DLD1 (cell line): ENCODE results near the gene KDM6B.
"Not testable (repeated sequence)": the region's sequence is repeated elsewhere in the genome, so short reads cannot be mapped to it uniquely, and the experiment has no call there.

Source experiments
- in situ Hi-C: cut with HindIII; loops from 2 replicates; pipeline ENCODE4 v1.10.0; 2017; ENCODE audit warnings: low sequenced_read_pairs

KDM6B gene

GRCh38 chr17:7851438-7852261, 17.6 kb downstream of the KDM6B start:
- in situ Hi-C loops, result no loop called here

- in situ Hi-C loops, result no loop called here
Measured at GRCh38 chr17:7852262-7852670, 18.2 kb downstream of the KDM6B start.

GRCh38 chr17:7852919-7853690, 19.1 kb downstream of the KDM6B start:
- in situ Hi-C loops, result no loop called here

- in situ Hi-C loops, result no loop called here
Measured at GRCh38 chr17:7853691-7854038, 19.6 kb downstream of the KDM6B start.

- in situ Hi-C loops, result no loop called here
Measured at GRCh38 chr17:7854078-7854777, 20.2 kb downstream of the KDM6B start.

GRCh38 chr17:7854851-7855659, 21.0 kb downstream of the KDM6B start, which contains the start of gene TMEM88:
TSS of gene TMEM88 (plus strand) at chr17:7855066. CDS start at chr17:7855075, 9 bp downstream.
- in situ Hi-C loops, result no loop called here

GRCh38 chr17:7855660-7856010, 21.6 kb downstream of the KDM6B start:
- in situ Hi-C loops, result no loop called here

- in situ Hi-C loops, result no loop called here
Measured at GRCh38 chr17:7856011-7856810, 22.2 kb downstream of the KDM6B start.

- in situ Hi-C loops, result no loop called here
Measured at GRCh38 chr17:7856811-7857712, 23.0 kb downstream of the KDM6B start, which contains the start of gene NAA38. TSS of gene NAA38 (minus strand) at chr17:7857559. CDS start at chr17:7857463, 96 bp downstream.

- in situ Hi-C loops, result no loop called here
Measured at GRCh38 chr17:7857713-7858521, 23.9 kb downstream of the KDM6B start, which contains the start of gene CYB5D1. TSS of gene CYB5D1 (plus strand) at chr17:7858003. CDS start at chr17:7858135, 132 bp downstream.

GRCh38 chr17:7858522-7858810, 24.4 kb downstream of the KDM6B start:
- in situ Hi-C loops, result no loop called here

- in situ Hi-C loops, result no loop called here
Measured at GRCh38 chr17:7859028-7859427, 25.0 kb downstream of the KDM6B start.

- in situ Hi-C loops, result no loop called here
Measured at GRCh38 chr17:7862692-7863437, 28.8 kb downstream of the KDM6B start.

- in situ Hi-C loops, result not testable (repeated sequence)
Measured at GRCh38 chr17:7864384-7864783, 30.4 kb downstream of the KDM6B start.

- in situ Hi-C loops, result no loop called here
Measured at GRCh38 chr17:7864995-7865650, 31.1 kb downstream of the KDM6B start.

GRCh38 chr17:7867881-7868329, 33.9 kb downstream of the KDM6B start:
- in situ Hi-C loops, result no loop called here

- in situ Hi-C loops, result no loop called here
Measured at GRCh38 chr17:7873051-7873450, 39.0 kb downstream of the KDM6B start.
